Tibial artery (tissue), 4 donors: ENCODE results near the gene ABCB9.

Source experiments
- DNase-seq, 2 donors: peaks; one replicate each; pipeline ENCODE4 v3.0.0-alpha.2; 2019
- H3K27ac ChIP-seq, 2 donors: fragments of 200-600 bp; sonication (generic) in 1 of 2; 1 replicate in 1 of 2; 2 replicates in 1 of 2; pipeline ENCODE4 v1.5.1; 2018 to 2019; ENCODE audit warnings: mild to moderate bottlenecking in 1 of 2
- H3K27me3 ChIP-seq, 2 donors: fragments of 200-600 bp; sonication (generic) in 1 of 2; one replicate each; pipeline versions ENCODE4 v1.5.1 to v1.6.0; 2016 to 2019
- H3K36me3 ChIP-seq, 3 donors: fragments of 200-600 bp; sonication (generic) in 2 of 3; one replicate each; pipeline ENCODE4 v1.5.1; 2016 to 2019; ENCODE audit warnings: mild to moderate bottlenecking in 2 of 3
- H3K4me1 ChIP-seq, 4 donors: fragments of 200-600 bp; sonication (generic) in 2 of 4; 1 replicate in 3 of 4; 2 replicates in 1 of 4; pipeline ENCODE4 v1.5.1; 2016 to 2019
- H3K4me3 ChIP-seq, 2 donors: fragments of 200-600 bp; sonication (generic) in 1 of 2; 1 replicate in 1 of 2; 2 replicates in 1 of 2; pipeline ENCODE4 v1.5.1; 2018 to 2019; ENCODE audit warnings: mild to moderate bottlenecking in 2 of 2
- H3K9me3 ChIP-seq, 3 donors: fragments of 200-600 bp; sonication (generic) in 1 of 3; one replicate each; pipeline ENCODE4 v1.5.1; 2016 to 2019
- CTCF ChIP-seq, 2 experiments: fragments of 200-600 bp in 1 of 2; fragments of 450-650 bp in 1 of 2; IDR thresholded peaks; one replicate each; pipeline ENCODE4 v1.5.1; 2017 to 2019; ENCODE audit warnings: antibody characterized with exemption in 2 of 2, mild to moderate bottlenecking in 1 of 2, moderate library complexity in 1 of 2
- intact Hi-C: fragments of 100-400 bp; cut with DNase I; formaldehyde crosslinking; loops from one replicate; pipeline ENCODE4 v1.15.0; 2023; ENCODE audit warnings: low total_unique reads

Gene ABCB9

GRCh38 chr12:123010110-123010509, 43.8 kb upstream of the ABCB9 start:
- H3K27me3 ChIP-seq = no peaks in the 10 kb centered on the region
- TF ChIP-seq CTCF (IDR thresholded peaks at IDR 0.05) = no peak
- intact Hi-C loops = no loop called here
- H3K4me1 ChIP-seq = no peaks in the 10 kb centered on the region
- H3K9me3 ChIP-seq = no peaks in the 10 kb centered on the region
- H3K27ac ChIP-seq = no peak overlapping the region
- peaks cover 0 to 46% (median 5%) of the 10 kb centered on the region in 3 donors for H3K36me3 ChIP-seq
- no peak overlapping the region for H3K4me3 ChIP-seq
- no peak for DNase-seq

GRCh38 chr12:123006977-123007376, 40.7 kb upstream of the ABCB9 start:
- Histone ChIP-seq H3K9me3 (no peaks in the 10 kb centered on the region), H3K4me1 (no peaks in the 10 kb centered on the region), H3K4me3 (no peak overlapping the region), H3K36me3 (peaks cover 0 to 51% (median 13%) of the 10 kb centered on the region in 3 donors), H3K27me3 (no peaks in the 10 kb centered on the region), H3K27ac (no peak overlapping the region)
- no peak for TF ChIP-seq CTCF (IDR thresholded peaks at IDR 0.05)
- intact Hi-C loops = no loop called here
- DNase-seq = no peak

GRCh38 chr12:123005081-123005626, 38.9 kb upstream of the ABCB9 start:
- DNase-seq = no peak
- no peaks in the 10 kb centered on the region for H3K27me3 ChIP-seq
- intact Hi-C loops = no loop called here
- H3K36me3 ChIP-seq = peaks cover 0 to 55% (median 15%) of the 10 kb centered on the region in 3 donors
- TF ChIP-seq CTCF (IDR thresholded peaks at IDR 0.05) = no peak
- no peak overlapping the region for H3K27ac ChIP-seq
- H3K9me3 ChIP-seq = no peaks in the 10 kb centered on the region
- H3K4me3 ChIP-seq = no peak overlapping the region
- no peaks in the 10 kb centered on the region for H3K4me1 ChIP-seq

GRCh38 chr12:123004287-123004686, 38.0 kb upstream of the ABCB9 start:
- Histone ChIP-seq H3K4me1 (no peaks in the 10 kb centered on the region), H3K27ac (no peak overlapping the region), H3K36me3 (peaks cover 0 to 57% (median 12%) of the 10 kb centered on the region in 3 donors), H3K9me3 (no peaks in the 10 kb centered on the region), H3K27me3 (no peaks in the 10 kb centered on the region), H3K4me3 (no peak overlapping the region)
- TF ChIP-seq CTCF (IDR thresholded peaks at IDR 0.05) = no peak
- DNase-seq = no peak
- intact Hi-C loops = no loop called here

- DNase-seq = no peak
- H3K27me3 ChIP-seq = no peaks in the 10 kb centered on the region
- H3K9me3 ChIP-seq = no peaks in the 10 kb centered on the region
- no peak for TF ChIP-seq CTCF (IDR thresholded peaks at IDR 0.05)
- H3K27ac ChIP-seq = no peak overlapping the region
- no peak overlapping the region for H3K4me3 ChIP-seq
- peaks cover 0 to 50% (median 12%) of the 10 kb centered on the region in 3 donors for H3K36me3 ChIP-seq
- intact Hi-C loops = no loop called here
- H3K4me1 ChIP-seq = no peaks in the 10 kb centered on the region
Observed at GRCh38 chr12:123003257-123003656, 37.0 kb upstream of the ABCB9 start.

GRCh38 chr12:123001464-123001863, 35.2 kb upstream of the ABCB9 start:
- no peaks in the 10 kb centered on the region for H3K9me3 ChIP-seq
- no peaks in the 10 kb centered on the region for H3K27me3 ChIP-seq
- no peak overlapping the region for H3K4me3 ChIP-seq
- H3K27ac ChIP-seq = no peak overlapping the region
- no peak for TF ChIP-seq CTCF (IDR thresholded peaks at IDR 0.05)
- no peak for DNase-seq
- H3K36me3 ChIP-seq = peaks cover 0 to 36% (median 12%) of the 10 kb centered on the region in 3 donors
- intact Hi-C loops = no loop called here
- H3K4me1 ChIP-seq = no peaks in the 10 kb centered on the region
